ENCODE results near the gene SEMA5A.

The SEMA5A gene

GRCh38 chr5:9112520-9113291, 433.2 kb downstream of the SEMA5A start:
- ATAC-seq: no peak
- DNase-seq: no peak

- ATAC-seq: no peak
These were observed 437.7 kb downstream of the SEMA5A start for GRCh38 chr5:9108162-9108561.

GRCh38 chr5:9105851-9106250, 440.0 kb downstream of the SEMA5A start:
- no peak for ATAC-seq

More at GRCh38 chr5:9108162-9108561, 437.7 kb downstream of the SEMA5A start:
- no peak for DNase-seq

GRCh38 chr5:9104571-9105339, 441.1 kb downstream of the SEMA5A start:
- DNase-seq: no peak
- ATAC-seq: no peak

More at GRCh38 chr5:9105851-9106250, 440.0 kb downstream of the SEMA5A start:
- no peak for DNase-seq

GRCh38 chr5:9103290-9103689, 442.6 kb downstream of the SEMA5A start:
- DNase-seq: no peak
- ATAC-seq: no peak

GRCh38 chr5:9099689-9100088, 446.2 kb downstream of the SEMA5A start:
- no peak for ATAC-seq
- no peak for DNase-seq

GRCh38 chr5:9098990-9099389, 446.9 kb downstream of the SEMA5A start:
- ATAC-seq (no peak), DNase-seq (no peak)

GRCh38 chr5:9094582-9094981, 451.3 kb downstream of the SEMA5A start:
- ATAC-seq (no peak), DNase-seq (no peak)

- no peak for ATAC-seq
- DNase-seq: no peak
These were observed 453.8 kb downstream of the SEMA5A start for GRCh38 chr5:9091896-9092662.

- ATAC-seq: no peak
These were observed 455.4 kb downstream of the SEMA5A start for GRCh38 chr5:9090381-9091026.

GRCh38 chr5:9089893-9090292, 456.0 kb downstream of the SEMA5A start:
- no peak for ATAC-seq
- DNase-seq: no peak

More at GRCh38 chr5:9090381-9091026, 455.4 kb downstream of the SEMA5A start:
- no peak for DNase-seq

- DNase-seq (no peak), ATAC-seq (no peak)
These were observed 462.9 kb downstream of the SEMA5A start for GRCh38 chr5:9082996-9083395.

- DNase-seq (no peak), ATAC-seq (no peak)
These were observed 473.2 kb downstream of the SEMA5A start for GRCh38 chr5:9072701-9073100.

GRCh38 chr5:9071524-9071923, 474.4 kb downstream of the SEMA5A start:
- DNase-seq: no peak

GRCh38 chr5:9071074-9071473, 474.8 kb downstream of the SEMA5A start:
- ATAC-seq: no peak
- DNase-seq: no peak

More at GRCh38 chr5:9071524-9071923, 474.4 kb downstream of the SEMA5A start:
- no peak for ATAC-seq

GRCh38 chr5:9069650-9070049, 476.2 kb downstream of the SEMA5A start:
- no peak for ATAC-seq
- no peak for DNase-seq

- ATAC-seq (no peak), DNase-seq (no peak)
These were observed 478.7 kb downstream of the SEMA5A start for GRCh38 chr5:9067154-9067553.

- ATAC-seq: no peak
These were observed 479.5 kb downstream of the SEMA5A start for GRCh38 chr5:9066349-9066748.

GRCh38 chr5:9063615-9064245, 482.1 kb downstream of the SEMA5A start:
- ATAC-seq: no peak
- no peak for DNase-seq

More at GRCh38 chr5:9066349-9066748, 479.5 kb downstream of the SEMA5A start:
- DNase-seq: no peak

GRCh38 chr5:9062873-9063272, 483.0 kb downstream of the SEMA5A start:
- DNase-seq (no peak), ATAC-seq (no peak)

GRCh38 chr5:9059920-9060691, 485.8 kb downstream of the SEMA5A start:
- DNase-seq: no peak

More at GRCh38 chr5:9059920-9060691, 485.8 kb downstream of the SEMA5A start:
- ATAC-seq: no peak
